Measurements from ENCODE around the gene PI16. TPM values are rescaled to one million over a fixed set of nuclear protein-coding genes. Genes with fewer than 3 reads are reported as not detected.
A peak's percentile ranks its signal among the peaks of the same experiment; 100 is the strongest.

The PI16 gene
- total and polyA plus RNA-seq, 2 of the 13 experiments (the other 11 are each of a cell fraction or from before 2014, with no cell fraction given), result not detected

- no peak for TF ChIP-seq FOXO4 (CRISPR knock-in tag; conservative IDR thresholded peaks at IDR 0.05)
- TF ChIP-seq ARID3A (IDR thresholded peaks at IDR 0.05; ENCODE audit: low read depth, low read length), result no peak
- TF ChIP-seq, protein P1, sequence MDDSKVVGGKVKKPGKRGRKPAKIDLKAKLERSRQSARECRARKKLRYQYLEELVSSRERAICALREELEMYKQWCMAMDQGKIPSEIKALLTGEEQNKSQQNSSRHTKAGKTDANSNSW (CRISPR knock-in tag; IDR thresholded peaks at IDR 0.05; ENCODE audit: borderline replicate concordance), result peak; percentile 92
- TF ChIP-seq MTERF4 (CRISPR knock-in tag; IDR thresholded peaks at IDR 0.05), result peak; percentile 32; the same call in 1 of the 2 replicates
- TF ChIP-seq ZNF782 (CRISPR knock-in tag; IDR thresholded peaks at IDR 0.05; ENCODE audit: borderline replicate concordance), result no peak
- peak; percentile 60; the same call in 1 of the 2 replicates for TF ChIP-seq ZC3H13 (CRISPR knock-in tag; IDR thresholded peaks at IDR 0.05)
- TF ChIP-seq ZNF33A (CRISPR knock-in tag; IDR thresholded peaks at IDR 0.05; ENCODE audit: borderline replicate concordance), result no peak
- no peak for TF ChIP-seq RCOR2 (CRISPR knock-in tag; IDR thresholded peaks at IDR 0.05)
- TF ChIP-seq ZNF251 (CRISPR knock-in tag; IDR thresholded peaks at IDR 0.05), result no peak
- TF ChIP-seq POLR2AphosphoS2 (IDR thresholded peaks at IDR 0.05; ENCODE audit: low read depth, low read length), result no peak
- TF ChIP-seq BATF2 (CRISPR knock-in tag; IDR thresholded peaks at IDR 0.05), result peak; percentile 69; the same call in 1 of the 2 replicates
- TF ChIP-seq KDM5A (IDR thresholded peaks at IDR 0.05; ENCODE audit: borderline replicate concordance, low read length), result peak; percentile 57; the same call in 1 of the 2 replicates
- TF ChIP-seq FOXO1 (CRISPR knock-in tag; IDR thresholded peaks at IDR 0.05), result peak; percentile 69; the same call in 1 of the 2 replicates
- no peak for TF ChIP-seq CBX2 (IDR thresholded peaks at IDR 0.05; ENCODE audit: low read depth, low read length)
- TF ChIP-seq CBX2 (CRISPR knock-in tag; IDR thresholded peaks at IDR 0.05; ENCODE audit: low read depth), result no peak
- TF ChIP-seq, protein P2, sequence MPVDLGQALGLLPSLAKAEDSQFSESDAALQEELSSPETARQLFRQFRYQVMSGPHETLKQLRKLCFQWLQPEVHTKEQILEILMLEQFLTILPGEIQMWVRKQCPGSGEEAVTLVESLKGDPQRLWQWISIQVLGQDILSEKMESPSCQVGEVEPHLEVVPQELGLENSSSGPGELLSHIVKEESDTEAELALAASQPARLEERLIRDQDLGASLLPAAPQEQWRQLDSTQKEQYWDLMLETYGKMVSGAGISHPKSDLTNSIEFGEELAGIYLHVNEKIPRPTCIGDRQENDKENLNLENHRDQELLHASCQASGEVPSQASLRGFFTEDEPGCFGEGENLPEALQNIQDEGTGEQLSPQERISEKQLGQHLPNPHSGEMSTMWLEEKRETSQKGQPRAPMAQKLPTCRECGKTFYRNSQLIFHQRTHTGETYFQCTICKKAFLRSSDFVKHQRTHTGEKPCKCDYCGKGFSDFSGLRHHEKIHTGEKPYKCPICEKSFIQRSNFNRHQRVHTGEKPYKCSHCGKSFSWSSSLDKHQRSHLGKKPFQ (CRISPR knock-in tag; IDR thresholded peaks at IDR 0.05; ENCODE audit: insufficient replicate concordance), result no peak
- TF ChIP-seq, protein P3, sequence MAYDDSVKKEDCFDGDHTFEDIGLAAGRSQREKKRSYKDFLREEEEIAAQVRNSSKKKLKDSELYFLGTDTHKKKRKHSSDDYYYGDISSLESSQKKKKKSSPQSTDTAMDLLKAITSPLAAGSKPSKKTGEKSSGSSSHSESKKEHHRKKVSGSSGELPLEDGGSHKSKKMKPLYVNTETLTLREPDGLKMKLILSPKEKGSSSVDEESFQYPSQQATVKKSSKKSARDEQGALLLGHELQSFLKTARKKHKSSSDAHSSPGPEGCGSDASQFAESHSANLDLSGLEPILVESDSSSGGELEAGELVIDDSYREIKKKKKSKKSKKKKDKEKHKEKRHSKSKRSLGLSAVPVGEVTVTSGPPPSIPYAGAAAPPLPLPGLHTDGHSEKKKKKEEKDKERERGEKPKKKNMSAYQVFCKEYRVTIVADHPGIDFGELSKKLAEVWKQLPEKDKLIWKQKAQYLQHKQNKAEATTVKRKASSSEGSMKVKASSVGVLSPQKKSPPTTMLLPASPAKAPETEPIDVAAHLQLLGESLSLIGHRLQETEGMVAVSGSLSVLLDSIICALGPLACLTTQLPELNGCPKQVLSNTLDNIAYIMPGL (CRISPR knock-in tag; IDR thresholded peaks at IDR 0.05; ENCODE audit: borderline replicate concordance in 1 of 2, low read depth in 1 of 2), result peak; percentile 40 to 74; a peak in 1 of 4 replicates
- TF ChIP-seq RFXAP (CRISPR knock-in tag; IDR thresholded peaks at IDR 0.05; ENCODE audit: borderline replicate concordance), result 0 out of 2 replicates have a peak, but pooled peaks have one; percentile 71
Observed at GRCh38 chr6:36985808-36986703, 31.5 kb downstream of the PI16 start, which contains the start of gene MTCH1 (continued).

Measured in HepG2 (cell line).